Endodermal cell (in vitro differentiated cells): ENCODE data around the gene RASGRP3. TPM values are rescaled to one million over a fixed set of nuclear protein-coding genes. Genes with fewer than 3 reads are reported as not detected.

ENCODE experiments used
- DNase-seq: peaks from one replicate; pipeline ENCODE4 v3.0.0-alpha.2; 2017
- H3K27ac ChIP-seq: 2 replicates; pipeline ENCODE4 v1.5.1; 2013; ENCODE audit warnings: mild to moderate bottlenecking, low read depth, low read length, moderate library complexity
- H3K27me3 ChIP-seq: 2 replicates; pipeline ENCODE4 v1.6.1; 2013; ENCODE audit warnings: mild to moderate bottlenecking, low read length, moderate library complexity; ENCODE audit not compliant: insufficient read depth, control insufficient read depth, poor library complexity, severe bottlenecking
- H3K36me3 ChIP-seq: 2 replicates; pipeline ENCODE4 v1.7.0; 2013; ENCODE audit warnings: mild to moderate bottlenecking, low read length, moderate library complexity; ENCODE audit not compliant: control insufficient read depth, insufficient read depth
- H3K4me1 ChIP-seq: one replicate; pipeline ENCODE4 v1.7.0; 2013; ENCODE audit warnings: low read length; ENCODE audit not compliant: control insufficient read depth, insufficient read depth
- H3K4me3 ChIP-seq: 2 replicates; pipeline ENCODE4 v1.5.1; 2013; ENCODE audit warnings: mild to moderate bottlenecking, low read length, moderate library complexity
- H3K9ac ChIP-seq: 2 replicates; pipeline ENCODE4 v1.6.1; 2013; ENCODE audit warnings: mild to moderate bottlenecking, low read length, moderate library complexity; ENCODE audit not compliant: poor library complexity, severe bottlenecking; ENCODE audit errors: extremely low read depth
- H3K9me3 ChIP-seq: 2 replicates; pipeline ENCODE4 v1.6.1; 2013; ENCODE audit warnings: mild to moderate bottlenecking, low read length, moderate library complexity; ENCODE audit not compliant: control insufficient read depth
- H3K27ac Mint-ChIP-seq: 2 replicates; pipeline ENCODE4 v1.8.0; 2020; ENCODE audit warnings: mixed read lengths
- H3K27me3 Mint-ChIP-seq: 2 replicates; pipeline ENCODE4 v1.8.0; 2021; ENCODE audit warnings: mild to moderate bottlenecking, mixed read lengths; ENCODE audit not compliant: insufficient read depth
- H3K36me3 Mint-ChIP-seq: 2 replicates; pipeline ENCODE4 v1.8.0; 2020; ENCODE audit warnings: low read depth, mixed read lengths
- H3K4me1 Mint-ChIP-seq: 2 replicates; pipeline ENCODE4 v1.8.0; 2020; ENCODE audit warnings: mixed read lengths
- H3K4me3 Mint-ChIP-seq: 2 replicates; pipeline ENCODE4 v1.8.0; 2020; ENCODE audit warnings: mild to moderate bottlenecking, moderate library complexity, mixed read lengths
- H3K9me3 Mint-ChIP-seq: 2 replicates; pipeline ENCODE4 v1.8.0; 2020; ENCODE audit warnings: mild to moderate bottlenecking, mixed read lengths
- WGBS, 2 experiments: methylation state at CpG; one replicate each; pipeline versions ENCODE4 v1.1.5 to v1.1.7; 2013; ENCODE audit warnings: missing lambda C conversion rate in 2 of 2, mixed read lengths in 1 of 2; ENCODE audit not compliant: insufficient coverage in 1 of 2, insufficient read length in 1 of 2; 5-methylcytosine and 5-hydroxymethylcytosine counted together
- total RNA-seq, 2 donors: library from RNA; stranded (reverse); fragmentation: NEBNext Ultra II Directional in 1 of 2; extraction: Animal tissue kit (Norgen Biotek cat#: 25700) in 1 of 2; gene quantifications; 2 replicates in 1 of 2; 3 replicates in 1 of 2; pipeline ENCODE4 v1.2.1, GENCODE V29; 2021
- TF ChIP-seq, protein P1 (sequence below): fragments of 200-600 bp; sonication (generic); conservative IDR thresholded peaks from 2 replicates; pipeline ENCODE4 v1.5.0; 2021; ENCODE audit warnings: antibody characterized with exemption, mild to moderate bottlenecking

Gene RASGRP3
- total RNA-seq, 2 donors from 2014 or later: 0.29 TPM; not detected in 1

DNA sequence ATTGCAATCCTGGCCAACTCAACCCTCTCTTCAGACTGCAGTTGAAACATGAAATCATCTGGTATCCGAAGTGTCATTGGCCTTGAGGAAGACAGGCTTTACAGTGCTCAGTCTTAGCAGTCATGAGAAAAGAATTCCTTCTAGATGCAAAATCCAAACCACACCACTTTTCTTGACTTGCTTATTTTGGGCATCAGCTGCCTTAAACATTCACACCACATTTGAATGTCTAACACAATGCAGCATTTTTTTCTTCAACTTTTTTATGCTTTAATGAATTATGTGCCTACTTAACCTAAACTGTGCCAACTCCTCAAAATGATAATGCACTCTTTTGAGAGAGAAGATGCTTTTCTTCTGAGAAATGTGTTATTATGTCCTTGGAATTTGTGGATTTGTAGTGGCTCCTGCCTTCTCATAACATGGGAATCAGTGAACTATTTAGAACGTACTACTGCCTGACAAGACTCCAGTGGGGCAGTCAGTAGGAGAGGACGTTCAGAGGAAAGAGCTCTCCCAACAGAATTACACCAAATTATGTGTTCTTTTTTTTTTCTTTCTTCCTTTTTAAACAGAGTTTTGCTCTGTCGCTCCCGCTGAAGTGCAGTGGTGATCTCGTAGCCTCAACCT, 125.9 kb downstream of the RASGRP3 start:
- no peak overlapping the region for H3K4me3 Mint-ChIP-seq

DNA sequence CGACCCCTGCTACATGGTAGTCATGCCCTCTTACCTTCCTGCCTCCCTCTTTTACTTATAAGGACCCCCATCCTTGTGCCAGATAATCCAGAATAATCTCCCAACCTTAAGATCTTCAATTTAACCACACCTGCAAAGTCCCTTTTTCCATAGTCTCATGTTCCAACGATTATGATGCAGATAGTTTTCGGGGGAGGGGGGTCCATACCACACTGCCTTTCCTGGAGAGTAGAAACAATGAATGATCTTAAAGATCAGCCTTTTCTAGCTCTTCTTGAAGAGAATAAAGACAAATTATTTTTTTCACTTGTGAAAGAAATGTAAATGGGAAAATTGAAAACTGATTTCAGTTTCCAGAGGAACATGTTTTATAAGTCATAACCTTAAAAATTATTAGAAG, 127.0 kb downstream of the RASGRP3 start:
- Histone ChIP-seq H3K36me3 (no peaks in the 10 kb centered on the region), H3K27ac (no peak overlapping the region), H3K4me3 (no peak overlapping the region), H3K9ac (no peak overlapping the region), H3K9me3 (no peaks in the 10 kb centered on the region), H3K27me3 (no peaks in the 10 kb centered on the region), H3K4me1 (no peaks in the 10 kb centered on the region)
- Mint-ChIP-seq H3K27ac (peak overlapping the region; percentile 62), H3K36me3 (peaks cover 10% of the 10 kb centered on the region), H3K9me3 (peaks cover 4% of the 10 kb centered on the region), H3K4me3 (no peak overlapping the region), H3K27me3 (no peaks in the 10 kb centered on the region), H3K4me1 (peaks cover 16% of the 10 kb centered on the region)
- 69% methylated on average over 3 of the region's 3 CpGs; no CpG with 5 or more reads in 1 of the 2 experiments for WGBS, 2 experiments
- no peak for DNase-seq
- TF ChIP-seq, protein P1, sequence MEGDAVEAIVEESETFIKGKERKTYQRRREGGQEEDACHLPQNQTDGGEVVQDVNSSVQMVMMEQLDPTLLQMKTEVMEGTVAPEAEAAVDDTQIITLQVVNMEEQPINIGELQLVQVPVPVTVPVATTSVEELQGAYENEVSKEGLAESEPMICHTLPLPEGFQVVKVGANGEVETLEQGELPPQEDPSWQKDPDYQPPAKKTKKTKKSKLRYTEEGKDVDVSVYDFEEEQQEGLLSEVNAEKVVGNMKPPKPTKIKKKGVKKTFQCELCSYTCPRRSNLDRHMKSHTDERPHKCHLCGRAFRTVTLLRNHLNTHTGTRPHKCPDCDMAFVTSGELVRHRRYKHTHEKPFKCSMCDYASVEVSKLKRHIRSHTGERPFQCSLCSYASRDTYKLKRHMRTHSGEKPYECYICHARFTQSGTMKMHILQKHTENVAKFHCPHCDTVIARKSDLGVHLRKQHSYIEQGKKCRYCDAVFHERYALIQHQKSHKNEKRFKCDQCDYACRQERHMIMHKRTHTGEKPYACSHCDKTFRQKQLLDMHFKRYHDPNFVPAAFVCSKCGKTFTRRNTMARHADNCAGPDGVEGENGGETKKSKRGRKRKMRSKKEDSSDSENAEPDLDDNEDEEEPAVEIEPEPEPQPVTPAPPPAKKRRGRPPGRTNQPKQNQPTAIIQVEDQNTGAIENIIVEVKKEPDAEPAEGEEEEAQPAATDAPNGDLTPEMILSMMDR: no peak

More for the DNA sequence above, 125.9 kb downstream of the RASGRP3 start:
- H3K4me3 ChIP-seq: no peak overlapping the region
- no peak for DNase-seq
- no peaks in the 10 kb centered on the region for H3K36me3 ChIP-seq
- H3K36me3 Mint-ChIP-seq: peaks cover 10% of the 10 kb centered on the region
- TF ChIP-seq, protein P1: no peak
- H3K9me3 Mint-ChIP-seq: peaks cover 4% of the 10 kb centered on the region
- peaks cover 21% of the 10 kb centered on the region for H3K4me1 Mint-ChIP-seq
- H3K27ac Mint-ChIP-seq: no peak overlapping the region
- no peaks in the 10 kb centered on the region for H3K27me3 ChIP-seq
- WGBS, 2 experiments: 83 to 91% methylated on average over 2 to 6 of the region's 6 CpGs
- no peaks in the 10 kb centered on the region for H3K27me3 Mint-ChIP-seq
- no peak overlapping the region for H3K27ac ChIP-seq
- no peaks in the 10 kb centered on the region for H3K9me3 ChIP-seq
- no peak overlapping the region for H3K9ac ChIP-seq
- H3K4me1 ChIP-seq: no peaks in the 10 kb centered on the region

DNA sequence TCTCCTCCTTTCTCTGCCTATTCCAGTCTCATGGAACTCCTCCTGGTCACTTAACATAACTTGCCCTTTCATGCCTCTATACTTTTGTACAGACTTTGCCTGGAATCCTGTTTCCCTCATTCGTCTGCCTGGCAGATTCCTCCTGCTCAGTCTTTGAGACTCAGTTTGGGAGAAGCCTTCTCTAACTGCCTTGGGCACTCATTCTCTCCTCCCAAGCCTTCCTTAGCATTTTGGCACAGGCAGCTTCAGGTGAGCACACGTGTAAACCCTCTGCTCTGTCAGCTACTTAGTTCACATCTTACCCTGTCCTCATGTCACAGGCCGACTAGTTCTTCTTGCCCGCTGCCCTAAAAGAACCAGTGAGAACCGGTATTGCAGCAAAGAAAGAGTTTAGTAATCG, 128.6 kb downstream of the RASGRP3 start:
- H3K36me3 ChIP-seq: no peaks in the 10 kb centered on the region
- WGBS, 2 experiments: 61 to 83% methylated on average over 4 to 6 of the region's 6 CpGs

More for the DNA sequence above, 128.6 kb downstream of the RASGRP3 start:
- H3K36me3 Mint-ChIP-seq: peaks cover 23% of the 10 kb centered on the region
- peaks cover 10% of the 10 kb centered on the region for H3K4me1 Mint-ChIP-seq
- no peak overlapping the region for H3K27ac Mint-ChIP-seq
- Histone ChIP-seq H3K4me1 (no peaks in the 10 kb centered on the region), H3K27ac (no peak overlapping the region), H3K27me3 (no peaks in the 10 kb centered on the region), H3K4me3 (no peak overlapping the region), H3K9ac (no peak overlapping the region), H3K9me3 (peaks cover 10% of the 10 kb centered on the region)
- TF ChIP-seq, protein P1: no peak
- no peaks in the 10 kb centered on the region for H3K27me3 Mint-ChIP-seq
- H3K4me3 Mint-ChIP-seq: no peak overlapping the region
- H3K9me3 Mint-ChIP-seq: peaks cover 18% of the 10 kb centered on the region
- DNase-seq: no peak
